ENCODE results near the gene TRIM24. TPM values are rescaled to one million over a fixed set of nuclear protein-coding genes. Genes with fewer than 3 reads are reported as not detected.

TRIM24 gene
- polyA plus RNA-seq, 3 donors = 4.3 to 6.9 (median 5.0) TPM

- 97 to 99% (median 97%) methylated on average over 4 of the region's 4 CpGs for WGBS, 3 donors
- H3K27ac ChIP-seq (ENCODE audit: low read depth, low read length) = no peak overlapping the region
Measured at GRCh38 chr7:138554674-138555073, 94.6 kb downstream of the TRIM24 start.

- no peak overlapping the region for H3K27ac ChIP-seq (ENCODE audit: low read depth, low read length)
- 96 to 98% (median 96%) methylated on average over 4 of the region's 4 CpGs for WGBS, 3 donors
Measured at GRCh38 chr7:138555684-138556083, 95.6 kb downstream of the TRIM24 start.

GRCh38 chr7:138556771-138557484, 96.9 kb downstream of the TRIM24 start:
- WGBS, 3 donors = 94 to 99% (median 99%) methylated on average over 3 of the region's 3 CpGs
- H3K27ac ChIP-seq (ENCODE audit: low read depth, low read length) = no peak overlapping the region

GRCh38 chr7:138559448-138559847, 99.4 kb downstream of the TRIM24 start:
- H3K27ac ChIP-seq (ENCODE audit: low read depth, low read length) = no peak overlapping the region
- 96 to 99% (median 99%) methylated on average over 5 of the region's 5 CpGs for WGBS, 3 donors

GRCh38 chr7:138563808-138564207, 103.7 kb downstream of the TRIM24 start:
- 84 to 93% (median 90%) methylated on average over 4 of the region's 4 CpGs for WGBS, 3 donors
- no peak overlapping the region for H3K27ac ChIP-seq (ENCODE audit: low read depth, low read length)

- WGBS, 3 donors = 87 to 95% (median 95%) methylated on average over 5 of the region's 5 CpGs
- H3K27ac ChIP-seq (ENCODE audit: low read depth, low read length) = no peak overlapping the region
Measured at GRCh38 chr7:138564365-138564764, 104.3 kb downstream of the TRIM24 start.

- whole genome bisulfite sequencing, 3 donors = 80 to 99% (median 86%) methylated on average over 8 of the region's 8 CpGs
- H3K27ac ChIP-seq (ENCODE audit: low read depth, low read length) = no peak overlapping the region
Measured at GRCh38 chr7:138565071-138565450, 105.0 kb downstream of the TRIM24 start.

GRCh38 chr7:138565451-138566114, 105.5 kb downstream of the TRIM24 start:
- 92 to 99% (median 96%) methylated on average over 8 of the region's 8 CpGs for WGBS, 3 donors
- H3K27ac ChIP-seq (ENCODE audit: low read depth, low read length) = no peak overlapping the region

GRCh38 chr7:138568655-138569054, 108.6 kb downstream of the TRIM24 start:
- no peak overlapping the region for H3K27ac ChIP-seq (ENCODE audit: low read depth, low read length)
- 95 to 99% (median 98%) methylated on average over 2 of the region's 2 CpGs for WGBS, 3 donors

- WGBS, 3 donors = 95 to 97% (median 97%) methylated on average over 3 of the region's 3 CpGs
- no peak overlapping the region for H3K27ac ChIP-seq (ENCODE audit: low read depth, low read length)
Measured at GRCh38 chr7:138569418-138569817, 109.4 kb downstream of the TRIM24 start.

- WGBS, 3 donors = 95 to 97% (median 97%) methylated on average over 4 of the region's 4 CpGs
- no peak overlapping the region for H3K27ac ChIP-seq (ENCODE audit: low read depth, low read length)
Measured at GRCh38 chr7:138570715-138571114, 110.7 kb downstream of the TRIM24 start.

GRCh38 chr7:138573741-138574140, 113.7 kb downstream of the TRIM24 start:
- H3K27ac ChIP-seq (ENCODE audit: low read depth, low read length) = no peak overlapping the region
- 67 to 89% (median 79%) methylated on average over 4 of the region's 4 CpGs for WGBS, 3 donors

- WGBS, 3 donors = 90 to 97% (median 94%) methylated on average over 5 of the region's 5 CpGs
Measured at GRCh38 chr7:138575897-138576428, 115.9 kb downstream of the TRIM24 start.

GRCh38 chr7:138579136-138579535, 119.1 kb downstream of the TRIM24 start:
- H3K27ac ChIP-seq (ENCODE audit: low read depth, low read length) = no peak overlapping the region
- WGBS, 3 donors = 82 to 95% (median 91%) methylated on average over 1 of the region's 1 CpG

More at GRCh38 chr7:138575897-138576428, 115.9 kb downstream of the TRIM24 start:
- no peak overlapping the region for H3K27ac ChIP-seq (ENCODE audit: low read depth, low read length)

GRCh38 chr7:138579671-138580070, 119.6 kb downstream of the TRIM24 start:
- WGBS, 3 donors = 97 to 99% (median 99%) methylated on average over 3 of the region's 3 CpGs

GRCh38 chr7:138581065-138581464, 121.0 kb downstream of the TRIM24 start:
- H3K27ac ChIP-seq (ENCODE audit: low read depth, low read length) = no peak overlapping the region
- 97 to 98% (median 98%) methylated on average over 4 of the region's 4 CpGs for WGBS, 3 donors

More at GRCh38 chr7:138579671-138580070, 119.6 kb downstream of the TRIM24 start:
- no peak overlapping the region for H3K27ac ChIP-seq (ENCODE audit: low read depth, low read length)

GRCh38 chr7:138584283-138584682, 124.2 kb downstream of the TRIM24 start:
- no peak overlapping the region for H3K27ac ChIP-seq (ENCODE audit: low read depth, low read length)

- no peak overlapping the region for H3K27ac ChIP-seq (ENCODE audit: low read depth, low read length)
- WGBS, 3 donors = 92 to 96% (median 93%) methylated on average over 4 of the region's 4 CpGs
Measured at GRCh38 chr7:138584696-138585095, 124.6 kb downstream of the TRIM24 start.

- H3K27ac ChIP-seq (ENCODE audit: low read depth, low read length) = no peak overlapping the region
- WGBS, 3 donors = 86 to 95% (median 95%) methylated on average over 5 of the region's 5 CpGs
Measured at GRCh38 chr7:138585283-138585993, 125.4 kb downstream of the TRIM24 start.
